ENCODE measurements around the gene SPNS3.

SPNS3 gene

GRCh38 chr17:4467287-4467686 lies 33.5 kb downstream of the SPNS3 start:
- ChIA-PET POLR2A (no interaction called here), CTCF (interaction anchor here (1.1 kb wide), 1 partner anchor 23 kb away, joined by 5 read pairs; no protein-coding TSS in a partner anchor)
- Histone ChIP-seq H3K36me3 (ENCODE audit: control insufficient read depth in 2 of 2, insufficient read depth in 1 of 2, low read length in 2 of 2) (no peaks in the 10 kb centered on the region), H3K27ac (ENCODE audit: extremely low read depth, low read depth, low read length) (no peak overlapping the region), H3K4me1 (ENCODE audit: control insufficient read depth, insufficient read depth, low read length) (no peaks in the 10 kb centered on the region), H3K9me3 (ENCODE audit: control insufficient read depth, insufficient read depth, low read depth, low read length) (no peaks in the 10 kb centered on the region), H3K4me3 (ENCODE audit: low read depth, low read length) (no peak overlapping the region)
- TF ChIP-seq ZFHX2 (tag by site-specific recombination; conservative IDR thresholded peaks at IDR 0.05), result no peak
- TF ChIP-seq ZSCAN5A (tag by site-specific recombination; IDR thresholded peaks at IDR 0.05), result no peak
- TF ChIP-seq MEIS1 (CRISPR knock-in tag; IDR thresholded peaks at IDR 0.05; ENCODE audit: borderline replicate concordance), result no peak
- no peak for TF ChIP-seq ZNF624 (tag by site-specific recombination; IDR thresholded peaks at IDR 0.05)
- TF ChIP-seq ZNF629 (tag by site-specific recombination; IDR thresholded peaks at IDR 0.05), result no peak

GRCh38 chr17:4469552-4469951 lies 35.8 kb downstream of the SPNS3 start:
- ChIA-PET POLR2A (no interaction called here), CTCF (interaction anchor here (1.3 kb wide), 1 partner anchor 22 kb away, joined by 5 read pairs; no protein-coding TSS in a partner anchor)
- H3K9me3 ChIP-seq (ENCODE audit: control insufficient read depth, insufficient read depth, low read depth, low read length), result no peaks in the 10 kb centered on the region
- no peaks in the 10 kb centered on the region for H3K4me1 ChIP-seq (ENCODE audit: control insufficient read depth, insufficient read depth, low read length)
- no peaks in the 10 kb centered on the region for H3K36me3 ChIP-seq (ENCODE audit: control insufficient read depth in 2 of 2, insufficient read depth in 1 of 2, low read length in 2 of 2)
- H3K27ac ChIP-seq (ENCODE audit: extremely low read depth, low read depth, low read length), result no peak overlapping the region
- no peak for TF ChIP-seq MZF1 (tag by site-specific recombination; IDR thresholded peaks at IDR 0.05; ENCODE audit: borderline replicate concordance)
- no peak for TF ChIP-seq ZNF560 (tag by site-specific recombination; IDR thresholded peaks at IDR 0.05; ENCODE audit: borderline replicate concordance)
- no peak for TF ChIP-seq ZNF623 (tag by site-specific recombination; IDR thresholded peaks at IDR 0.05)
- TF ChIP-seq AEBP2 (tag by site-specific recombination; IDR thresholded peaks at IDR 0.05; ENCODE audit: borderline replicate concordance), result no peak
- no peak for TF ChIP-seq ZNF248 (tag by site-specific recombination; IDR thresholded peaks at IDR 0.05)
- TF ChIP-seq ZNF114 (tag by site-specific recombination; IDR thresholded peaks at IDR 0.05), result no peak
- no peak for TF ChIP-seq ZNF621 (tag by site-specific recombination; IDR thresholded peaks at IDR 0.05)
- no peak for TF ChIP-seq ZNF132 (tag by site-specific recombination; IDR thresholded peaks at IDR 0.05; ENCODE audit: borderline replicate concordance)
- no peak for TF ChIP-seq ZNF792 (tag by site-specific recombination; IDR thresholded peaks at IDR 0.05)
- no peak for TF ChIP-seq ZNF561 (tag by site-specific recombination; IDR thresholded peaks at IDR 0.05; ENCODE audit: borderline replicate concordance)
- no peak for TF ChIP-seq RBAK (tag by site-specific recombination; IDR thresholded peaks at IDR 0.05)
- TF ChIP-seq ZNF585B (tag by site-specific recombination; IDR thresholded peaks at IDR 0.05), result no peak
- no peak for TF ChIP-seq HOXC10 (CRISPR knock-in tag; IDR thresholded peaks at IDR 0.05)
- no peak overlapping the region for H3K4me3 ChIP-seq (ENCODE audit: low read depth, low read length)

GRCh38 chr17:4472286-4472685 lies 38.5 kb downstream of the SPNS3 start:
- POLR2A ChIA-PET, result no interaction called here

More at GRCh38 chr17:4472286-4472685, 38.5 kb downstream of the SPNS3 start:
- CTCF ChIA-PET, result no interaction called here
- H3K4me3 ChIP-seq (ENCODE audit: low read depth, low read length), result no peak overlapping the region
- TF ChIP-seq ZNF600 (tag by site-specific recombination; IDR thresholded peaks at IDR 0.05) (no peak), KLF8 (tag by site-specific recombination; IDR thresholded peaks at IDR 0.05) (no peak), KLF16 (tag by site-specific recombination; IDR thresholded peaks at IDR 0.05) (no peak), SP7 (tag by site-specific recombination; IDR thresholded peaks at IDR 0.05) (no peak), ZNF202 (tag by site-specific recombination; IDR thresholded peaks at IDR 0.05; ENCODE audit: borderline replicate concordance) (no peak), ZFP41 (tag by site-specific recombination; IDR thresholded peaks at IDR 0.05; ENCODE audit: borderline replicate concordance) (no peak), ZNF518A (tag by site-specific recombination; conservative IDR thresholded peaks at IDR 0.05; ENCODE audit: low read depth) (no peak)
- H3K36me3 ChIP-seq (ENCODE audit: control insufficient read depth in 2 of 2, insufficient read depth in 1 of 2, low read length in 2 of 2), result no peaks in the 10 kb centered on the region
- H3K9me3 ChIP-seq (ENCODE audit: control insufficient read depth, insufficient read depth, low read depth, low read length), result no peaks in the 10 kb centered on the region
- H3K4me1 ChIP-seq (ENCODE audit: control insufficient read depth, insufficient read depth, low read length), result no peaks in the 10 kb centered on the region
- H3K27ac ChIP-seq (ENCODE audit: extremely low read depth, low read depth, low read length), result no peak overlapping the region

All from HEK293 (cell line).